GM04503 (cell line): ENCODE data around the gene CSNK1G1.
"Not testable (repeated sequence)": the region's sequence is repeated elsewhere in the genome, so short reads cannot be mapped to it uniquely, and the experiment has no call there.

Experiments used
- DNase-seq: peaks from one replicate; pipeline ENCODE4 v3.0.0-alpha.2; 2012; ENCODE audit warnings: low read depth

The CSNK1G1 gene

GRCh38 chr15:64349375-64349774 lies 6.6 kb downstream of the CSNK1G1 start:
- DNase-seq = no peak

GRCh38 chr15:64348455-64348854 lies 7.5 kb downstream of the CSNK1G1 start:
- no peak for DNase-seq

- DNase-seq = not testable (repeated sequence)
These were observed 9.7 kb downstream of the CSNK1G1 start for GRCh38 chr15:64346242-64346641.

GRCh38 chr15:64344651-64345294 lies 11.2 kb downstream of the CSNK1G1 start:
- DNase-seq = no peak

GRCh38 chr15:64343841-64344240 lies 12.1 kb downstream of the CSNK1G1 start:
- DNase-seq = no peak

GRCh38 chr15:64343222-64343621 lies 12.8 kb downstream of the CSNK1G1 start:
- no peak for DNase-seq

- DNase-seq = no peak
These were observed 14.0 kb downstream of the CSNK1G1 start for GRCh38 chr15:64341961-64342360.

- no peak for DNase-seq
These were observed 15.6 kb downstream of the CSNK1G1 start for GRCh38 chr15:64340355-64340754.

- DNase-seq = no peak
These were observed 18.2 kb downstream of the CSNK1G1 start for GRCh38 chr15:64337761-64338160.

- no peak for DNase-seq
These were observed 21.7 kb downstream of the CSNK1G1 start for GRCh38 chr15:64333986-64334929.

GRCh38 chr15:64333516-64333915 lies 22.5 kb downstream of the CSNK1G1 start:
- DNase-seq = no peak

GRCh38 chr15:64331668-64332067 lies 24.3 kb downstream of the CSNK1G1 start:
- DNase-seq = not testable (repeated sequence)

GRCh38 chr15:64326975-64327374 lies 29.0 kb downstream of the CSNK1G1 start:
- not testable (repeated sequence) for DNase-seq

GRCh38 chr15:64326458-64326857 lies 29.5 kb downstream of the CSNK1G1 start:
- DNase-seq = not testable (repeated sequence)

- no peak for DNase-seq
These were observed 31.7 kb downstream of the CSNK1G1 start for GRCh38 chr15:64324165-64324877.

GRCh38 chr15:64315216-64315615 lies 40.8 kb downstream of the CSNK1G1 start:
- DNase-seq = no peak

- no peak for DNase-seq
These were observed 41.5 kb downstream of the CSNK1G1 start for GRCh38 chr15:64314456-64314855.

- no peak for DNase-seq
These were observed 44.4 kb downstream of the CSNK1G1 start for GRCh38 chr15:64311566-64311965.

- DNase-seq = no peak
These were observed 45.9 kb downstream of the CSNK1G1 start for GRCh38 chr15:64310036-64310435.

GRCh38 chr15:64305261-64305660 lies 50.7 kb downstream of the CSNK1G1 start:
- DNase-seq = no peak

GRCh38 chr15:64289550-64289949 lies 66.4 kb downstream of the CSNK1G1 start:
- no peak for DNase-seq

- no peak for DNase-seq
These were observed 67.0 kb downstream of the CSNK1G1 start for GRCh38 chr15:64288999-64289398.

GRCh38 chr15:64288577-64288976 lies 67.4 kb downstream of the CSNK1G1 start:
- no peak for DNase-seq
